A549 (cell line): ENCODE data around the gene KCNMA1.

Source experiments
- BHLHE40 ChIP-seq: IDR thresholded peaks from 2 replicates; pipeline ENCODE4 v1.6.1; 2012; ENCODE audit warnings: low read depth, low read length, inconsistent platforms
- HOXB13 ChIP-seq: fragments of 250-450 bp; sonication (Bioruptor Pico); IDR thresholded peaks from 2 replicates; pipeline ENCODE4 v1.5.0; 2020; ENCODE audit warnings: low read depth, mild to moderate bottlenecking, moderate library complexity
- JUN ChIP-seq, 2 experiments: fragments of >200 bp; sonication (Bioruptor Twin); formaldehyde crosslinking; IDR thresholded peaks; 2 replicates in 1 of 2; 3 replicates in 1 of 2; pipeline ENCODE4 v1.6.1; 2016 to 2017
- NR3C1 ChIP-seq: fragments of >200 bp; sonication (Bioruptor Twin); formaldehyde crosslinking; IDR thresholded peaks from 3 replicates; pipeline ENCODE4 v1.6.1; 2017
- PHF8 ChIP-seq: fragments of 200-600 bp; sonication (generic); IDR thresholded peaks from 2 replicates; pipeline ENCODE4 v1.6.1; 2016; ENCODE audit warnings: low read depth, mild to moderate bottlenecking, antibody characterized with exemption, moderate library complexity, borderline replicate concordance
- POLR2A ChIP-seq: IDR thresholded peaks from 2 replicates; pipeline ENCODE4 v1.6.1; 2012; ENCODE audit warnings: mild to moderate bottlenecking, low read length
- TF ChIP-seq, protein P1 (sequence below): fragments of >200 bp; sonication (Bioruptor Twin); formaldehyde crosslinking; IDR thresholded peaks from 3 replicates; pipeline ENCODE4 v1.5.1; 2016
- TF ChIP-seq, protein P2 (sequence below): fragments of 200-600 bp; sonication (generic); IDR thresholded peaks from 2 replicates; pipeline ENCODE4 v1.6.1; 2016; ENCODE audit warnings: antibody characterized with exemption, mild to moderate bottlenecking, moderate library complexity

DNA sequence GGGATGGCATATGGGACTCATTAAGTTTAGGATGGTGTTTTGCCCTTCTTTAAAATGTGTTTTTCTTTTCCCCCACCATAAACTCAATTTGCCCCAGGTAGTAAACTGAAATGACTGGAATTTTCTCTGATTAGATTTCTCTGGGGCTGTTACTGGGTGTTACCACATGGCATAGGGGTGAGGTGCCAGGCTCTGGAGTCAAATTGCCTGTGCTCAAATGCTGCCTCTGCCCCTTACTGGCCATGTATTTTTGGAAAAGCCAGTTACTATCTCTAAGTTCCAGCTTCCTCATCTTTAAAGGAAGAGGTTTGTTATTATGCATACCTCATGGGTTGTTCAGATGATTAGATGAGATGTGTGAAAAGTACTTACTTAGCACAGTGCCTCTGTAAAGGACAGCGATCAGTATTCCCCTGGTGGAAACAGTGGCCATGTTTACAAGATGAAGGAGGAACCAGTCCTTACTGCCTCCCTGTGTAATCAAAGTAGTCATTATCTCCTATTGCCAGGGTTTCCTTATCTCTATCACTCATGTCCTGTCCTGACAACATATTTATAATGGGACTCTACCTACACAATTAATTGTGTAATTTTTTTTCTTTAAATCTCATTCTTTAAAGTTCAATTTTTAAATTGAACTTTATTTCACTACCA is 352.0 kb downstream of the KCNMA1 start:
- no peak for TF ChIP-seq POLR2A
- TF ChIP-seq, protein P1, sequence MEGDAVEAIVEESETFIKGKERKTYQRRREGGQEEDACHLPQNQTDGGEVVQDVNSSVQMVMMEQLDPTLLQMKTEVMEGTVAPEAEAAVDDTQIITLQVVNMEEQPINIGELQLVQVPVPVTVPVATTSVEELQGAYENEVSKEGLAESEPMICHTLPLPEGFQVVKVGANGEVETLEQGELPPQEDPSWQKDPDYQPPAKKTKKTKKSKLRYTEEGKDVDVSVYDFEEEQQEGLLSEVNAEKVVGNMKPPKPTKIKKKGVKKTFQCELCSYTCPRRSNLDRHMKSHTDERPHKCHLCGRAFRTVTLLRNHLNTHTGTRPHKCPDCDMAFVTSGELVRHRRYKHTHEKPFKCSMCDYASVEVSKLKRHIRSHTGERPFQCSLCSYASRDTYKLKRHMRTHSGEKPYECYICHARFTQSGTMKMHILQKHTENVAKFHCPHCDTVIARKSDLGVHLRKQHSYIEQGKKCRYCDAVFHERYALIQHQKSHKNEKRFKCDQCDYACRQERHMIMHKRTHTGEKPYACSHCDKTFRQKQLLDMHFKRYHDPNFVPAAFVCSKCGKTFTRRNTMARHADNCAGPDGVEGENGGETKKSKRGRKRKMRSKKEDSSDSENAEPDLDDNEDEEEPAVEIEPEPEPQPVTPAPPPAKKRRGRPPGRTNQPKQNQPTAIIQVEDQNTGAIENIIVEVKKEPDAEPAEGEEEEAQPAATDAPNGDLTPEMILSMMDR: no peak
- TF ChIP-seq NR3C1: no peak
- TF ChIP-seq, protein P2, sequence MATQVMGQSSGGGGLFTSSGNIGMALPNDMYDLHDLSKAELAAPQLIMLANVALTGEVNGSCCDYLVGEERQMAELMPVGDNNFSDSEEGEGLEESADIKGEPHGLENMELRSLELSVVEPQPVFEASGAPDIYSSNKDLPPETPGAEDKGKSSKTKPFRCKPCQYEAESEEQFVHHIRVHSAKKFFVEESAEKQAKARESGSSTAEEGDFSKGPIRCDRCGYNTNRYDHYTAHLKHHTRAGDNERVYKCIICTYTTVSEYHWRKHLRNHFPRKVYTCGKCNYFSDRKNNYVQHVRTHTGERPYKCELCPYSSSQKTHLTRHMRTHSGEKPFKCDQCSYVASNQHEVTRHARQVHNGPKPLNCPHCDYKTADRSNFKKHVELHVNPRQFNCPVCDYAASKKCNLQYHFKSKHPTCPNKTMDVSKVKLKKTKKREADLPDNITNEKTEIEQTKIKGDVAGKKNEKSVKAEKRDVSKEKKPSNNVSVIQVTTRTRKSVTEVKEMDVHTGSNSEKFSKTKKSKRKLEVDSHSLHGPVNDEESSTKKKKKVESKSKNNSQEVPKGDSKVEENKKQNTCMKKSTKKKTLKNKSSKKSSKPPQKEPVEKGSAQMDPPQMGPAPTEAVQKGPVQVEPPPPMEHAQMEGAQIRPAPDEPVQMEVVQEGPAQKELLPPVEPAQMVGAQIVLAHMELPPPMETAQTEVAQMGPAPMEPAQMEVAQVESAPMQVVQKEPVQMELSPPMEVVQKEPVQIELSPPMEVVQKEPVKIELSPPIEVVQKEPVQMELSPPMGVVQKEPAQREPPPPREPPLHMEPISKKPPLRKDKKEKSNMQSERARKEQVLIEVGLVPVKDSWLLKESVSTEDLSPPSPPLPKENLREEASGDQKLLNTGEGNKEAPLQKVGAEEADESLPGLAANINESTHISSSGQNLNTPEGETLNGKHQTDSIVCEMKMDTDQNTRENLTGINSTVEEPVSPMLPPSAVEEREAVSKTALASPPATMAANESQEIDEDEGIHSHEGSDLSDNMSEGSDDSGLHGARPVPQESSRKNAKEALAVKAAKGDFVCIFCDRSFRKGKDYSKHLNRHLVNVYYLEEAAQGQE: no peak
- no peak for TF ChIP-seq BHLHE40
- no peak for TF ChIP-seq JUN (IDR thresholded peaks at IDR 0.05)
- no peak for TF ChIP-seq HOXB13 (CRISPR knock-in tag)
- no peak for TF ChIP-seq PHF8
